ENCODE measurements around the gene YIPF5. TPM values are rescaled to one million over a fixed set of nuclear protein-coding genes. Genes with fewer than 3 reads are reported as not detected.

Gene YIPF5
- total RNA-seq, 1 experiment from 2014 or later = 44.5 TPM

DNA sequence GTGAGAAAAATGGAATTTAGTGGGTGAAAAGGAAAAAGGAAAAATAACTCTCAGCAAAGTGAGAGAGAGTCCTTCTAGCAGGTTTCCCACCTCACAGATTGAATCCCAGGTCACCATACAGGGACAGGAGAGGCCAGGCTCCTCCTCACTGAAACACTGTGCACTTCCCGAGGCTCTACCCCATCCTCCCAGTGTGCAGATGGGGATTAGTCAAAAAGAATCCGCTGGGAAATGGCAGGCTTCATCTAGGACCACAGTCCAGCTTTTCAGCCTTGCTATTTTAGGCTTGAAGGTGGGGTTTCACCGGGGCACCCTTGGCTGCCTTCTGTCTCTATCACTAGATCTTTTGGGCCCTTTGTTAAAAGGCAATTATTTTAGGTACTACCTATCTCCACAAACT is 47.8 kb downstream of the YIPF5 start:
- Histone ChIP-seq H3K4me1 (ENCODE audit: control insufficient read depth in 1 of 2, insufficient read depth in 2 of 2, low read length in 2 of 2) (no peaks in the 10 kb centered on the region), H3K79me2 (ENCODE audit: insufficient read depth, low read length) (no peaks in the 10 kb centered on the region), H3K36me3 (ENCODE audit: control insufficient read depth in 1 of 2, insufficient read depth in 2 of 2, low read length in 2 of 2) (no peaks in the 10 kb centered on the region), H3K9me3 (ENCODE audit: control insufficient read depth in 1 of 2, insufficient read depth in 1 of 2, low read depth in 1 of 2, low read length in 2 of 2) (no peaks in the 10 kb centered on the region), H3K27ac (ENCODE audit: low read depth, low read length) (no peak overlapping the region), H3K4me2 (ENCODE audit: low read length) (no peak overlapping the region), H3K4me3 (replicated peaks in 1 of 2; ENCODE audit: low read depth in 1 of 2, low read length in 2 of 2) (no peak overlapping the region), H4K20me1 (ENCODE audit: insufficient read depth) (no peaks in the 10 kb centered on the region), H3K9ac (ENCODE audit: low read length) (no peak overlapping the region), H3K27me3 (ENCODE audit: insufficient read depth, low read length) (no peaks in the 10 kb centered on the region), H2AFZ (ENCODE audit: low read depth, low read length, poor library complexity, severe bottlenecking) (no peak overlapping the region), H3K9me2 (ENCODE audit: insufficient read depth) (no peaks in the 10 kb centered on the region)
- ATAC-seq (no peak), DNase-seq (ENCODE audit: low read depth, low spot score) (no peak)
- ChIA-PET CTCF (no interaction called here), POLR2A (no interaction called here), RAD21 (ENCODE audit: low non-redundant PET in 1 of 2, low total read pairs in 2 of 2, uncharacterized antibody in 2 of 2, unreplicated experiment in 2 of 2) (no interaction called here)
- BruUV-seq (replicated peaks) = no TSS peak
- TF ChIP-seq TCF7L2 (IDR thresholded peaks at IDR 0.05; ENCODE audit: borderline replicate concordance, extremely low read depth, insufficient read depth, insufficient read length) (no peak), POLR2A (IDR thresholded peaks at IDR 0.05; ENCODE audit: borderline replicate concordance, extremely low read depth, insufficient read depth, insufficient read length) (no peak), EZH2 (IDR thresholded peaks at IDR 0.05) (no peak)
- TF ChIP-seq, protein P1, sequence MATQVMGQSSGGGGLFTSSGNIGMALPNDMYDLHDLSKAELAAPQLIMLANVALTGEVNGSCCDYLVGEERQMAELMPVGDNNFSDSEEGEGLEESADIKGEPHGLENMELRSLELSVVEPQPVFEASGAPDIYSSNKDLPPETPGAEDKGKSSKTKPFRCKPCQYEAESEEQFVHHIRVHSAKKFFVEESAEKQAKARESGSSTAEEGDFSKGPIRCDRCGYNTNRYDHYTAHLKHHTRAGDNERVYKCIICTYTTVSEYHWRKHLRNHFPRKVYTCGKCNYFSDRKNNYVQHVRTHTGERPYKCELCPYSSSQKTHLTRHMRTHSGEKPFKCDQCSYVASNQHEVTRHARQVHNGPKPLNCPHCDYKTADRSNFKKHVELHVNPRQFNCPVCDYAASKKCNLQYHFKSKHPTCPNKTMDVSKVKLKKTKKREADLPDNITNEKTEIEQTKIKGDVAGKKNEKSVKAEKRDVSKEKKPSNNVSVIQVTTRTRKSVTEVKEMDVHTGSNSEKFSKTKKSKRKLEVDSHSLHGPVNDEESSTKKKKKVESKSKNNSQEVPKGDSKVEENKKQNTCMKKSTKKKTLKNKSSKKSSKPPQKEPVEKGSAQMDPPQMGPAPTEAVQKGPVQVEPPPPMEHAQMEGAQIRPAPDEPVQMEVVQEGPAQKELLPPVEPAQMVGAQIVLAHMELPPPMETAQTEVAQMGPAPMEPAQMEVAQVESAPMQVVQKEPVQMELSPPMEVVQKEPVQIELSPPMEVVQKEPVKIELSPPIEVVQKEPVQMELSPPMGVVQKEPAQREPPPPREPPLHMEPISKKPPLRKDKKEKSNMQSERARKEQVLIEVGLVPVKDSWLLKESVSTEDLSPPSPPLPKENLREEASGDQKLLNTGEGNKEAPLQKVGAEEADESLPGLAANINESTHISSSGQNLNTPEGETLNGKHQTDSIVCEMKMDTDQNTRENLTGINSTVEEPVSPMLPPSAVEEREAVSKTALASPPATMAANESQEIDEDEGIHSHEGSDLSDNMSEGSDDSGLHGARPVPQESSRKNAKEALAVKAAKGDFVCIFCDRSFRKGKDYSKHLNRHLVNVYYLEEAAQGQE (IDR thresholded peaks at IDR 0.05; ENCODE audit: low read depth) = no peak
- intact Hi-C loops (cut with micrococcal nuclease) = no loop called here

DNA sequence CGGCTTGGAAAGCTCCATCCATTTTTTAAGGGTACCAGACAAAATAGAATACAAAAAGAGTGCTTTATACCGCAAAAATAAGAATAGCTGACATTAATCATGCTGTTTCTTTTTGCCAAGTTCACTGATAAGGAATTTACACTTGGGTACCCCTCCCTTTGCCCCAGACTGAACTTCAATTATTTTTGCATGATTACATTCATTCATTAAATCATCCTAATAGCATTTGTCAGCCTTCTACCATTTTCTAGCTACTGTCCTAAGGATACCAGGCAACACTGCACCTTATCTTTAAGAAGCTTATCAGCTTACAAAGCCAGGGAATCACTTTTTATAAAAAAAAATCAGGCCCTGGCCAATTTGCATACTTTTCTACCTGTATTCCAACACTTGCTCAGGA is 48.4 kb downstream of the YIPF5 start:
- intact Hi-C loops (cut with micrococcal nuclease) = no loop called here
- H3K9me3 ChIP-seq (ENCODE audit: control insufficient read depth in 1 of 2, insufficient read depth in 1 of 2, low read depth in 1 of 2, low read length in 2 of 2) = no peaks in the 10 kb centered on the region
- H3K27ac ChIP-seq (ENCODE audit: low read depth, low read length) = no peak overlapping the region
- POLR2A ChIA-PET = no interaction called here
- no TSS peak for BruUV-seq (replicated peaks)
- no peaks in the 10 kb centered on the region for H3K4me1 ChIP-seq (ENCODE audit: control insufficient read depth in 1 of 2, insufficient read depth in 2 of 2, low read length in 2 of 2)
- H4K20me1 ChIP-seq (ENCODE audit: insufficient read depth) = no peaks in the 10 kb centered on the region
- no peaks in the 10 kb centered on the region for H3K79me2 ChIP-seq (ENCODE audit: insufficient read depth, low read length)
- no peak overlapping the region for H3K4me3 ChIP-seq (replicated peaks in 1 of 2; ENCODE audit: low read depth in 1 of 2, low read length in 2 of 2)
- CTCF ChIA-PET = no interaction called here
- no peaks in the 10 kb centered on the region for H3K9me2 ChIP-seq (ENCODE audit: insufficient read depth)
- H3K9ac ChIP-seq (ENCODE audit: low read length) = no peak overlapping the region
- H3K4me2 ChIP-seq (ENCODE audit: low read length) = no peak overlapping the region
- no peak for ATAC-seq
- RAD21 ChIA-PET (ENCODE audit: low non-redundant PET in 1 of 2, low total read pairs in 2 of 2, uncharacterized antibody in 2 of 2, unreplicated experiment in 2 of 2) = no interaction called here
- H3K36me3 ChIP-seq (ENCODE audit: control insufficient read depth in 1 of 2, insufficient read depth in 2 of 2, low read length in 2 of 2) = no peaks in the 10 kb centered on the region
- no peak for DNase-seq (ENCODE audit: low read depth, low spot score)
- H2AFZ ChIP-seq (ENCODE audit: low read depth, low read length, poor library complexity, severe bottlenecking) = no peak overlapping the region
- no peaks in the 10 kb centered on the region for H3K27me3 ChIP-seq (ENCODE audit: insufficient read depth, low read length)
- TF ChIP-seq JUND (IDR thresholded peaks at IDR 0.05) = no peak
- no peak for TF ChIP-seq FOSL1 (IDR thresholded peaks at IDR 0.05; ENCODE audit: low read depth)
- no peak for TF ChIP-seq YY1 (IDR thresholded peaks at IDR 0.05; ENCODE audit: extremely low read depth, insufficient replicate concordance, low read depth, low read length)
- TF ChIP-seq, protein P2, sequence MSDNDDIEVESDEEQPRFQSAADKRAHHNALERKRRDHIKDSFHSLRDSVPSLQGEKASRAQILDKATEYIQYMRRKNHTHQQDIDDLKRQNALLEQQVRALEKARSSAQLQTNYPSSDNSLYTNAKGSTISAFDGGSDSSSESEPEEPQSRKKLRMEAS (IDR thresholded peaks at IDR 0.05) = no peak
- TF ChIP-seq ELF1 (IDR thresholded peaks at IDR 0.05; ENCODE audit: borderline replicate concordance, low read depth) = no peak
- no peak for TF ChIP-seq CEBPB (IDR thresholded peaks at IDR 0.05; ENCODE audit: low read depth)
- TF ChIP-seq SRF (IDR thresholded peaks at IDR 0.05; ENCODE audit: low read depth) = no peak
- no peak for TF ChIP-seq EZH2 (IDR thresholded peaks at IDR 0.05)
- no peak for TF ChIP-seq TCF7L2 (IDR thresholded peaks at IDR 0.05; ENCODE audit: borderline replicate concordance, extremely low read depth, insufficient read depth, insufficient read length)
- TF ChIP-seq SP1 (IDR thresholded peaks at IDR 0.05; ENCODE audit: low read depth) = no peak
- TF ChIP-seq ZFX (IDR thresholded peaks at IDR 0.05) = no peak
- no peak for TF ChIP-seq EZH2phosphoT487 (IDR thresholded peaks at IDR 0.05; ENCODE audit: borderline replicate concordance)
- TF ChIP-seq, protein P1 (IDR thresholded peaks at IDR 0.05; ENCODE audit: low read depth) = no peak
- TF ChIP-seq EGR1 (IDR thresholded peaks at IDR 0.05; ENCODE audit: low read depth) = no peak

All from HCT116 (cell line).